ENCODE measurements around the gene PRKACA.

DNA sequence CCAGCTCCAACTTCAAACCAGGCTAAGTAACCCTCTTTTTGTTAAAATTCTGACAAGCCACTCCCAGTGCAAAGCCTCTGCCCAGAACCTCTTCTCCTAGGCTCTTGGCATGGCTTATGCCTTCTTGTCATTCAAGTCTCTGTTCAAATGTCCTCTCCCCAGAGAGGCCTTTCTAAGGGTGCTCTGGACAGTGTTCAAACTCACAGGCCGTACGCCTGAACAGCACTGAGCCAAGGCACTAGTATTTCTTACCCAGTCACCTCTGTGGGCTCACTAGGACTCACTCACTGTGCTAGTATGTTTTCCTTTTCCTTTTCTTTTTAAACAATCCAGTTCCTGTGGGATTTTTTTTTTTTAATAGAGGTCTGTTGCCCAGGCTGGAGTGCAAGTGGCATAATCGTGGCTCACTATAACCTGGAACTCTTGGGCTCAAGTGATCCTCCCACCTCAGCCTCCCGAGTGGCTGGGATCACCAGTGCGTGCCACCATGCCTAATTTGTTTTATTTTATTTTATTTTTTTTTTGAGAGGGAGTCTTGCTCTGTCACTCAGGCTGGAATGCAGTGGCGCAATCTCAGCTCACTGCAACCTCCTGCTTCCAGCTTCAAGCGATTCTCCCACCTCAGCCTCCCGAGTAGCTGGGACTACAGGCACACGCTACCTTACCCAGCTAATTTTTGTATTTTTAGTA is 21.2 kb upstream of the PRKACA start:
- no peak for TF ChIP-seq ZNF837 (tag by site-specific recombination; IDR thresholded peaks at IDR 0.05)
- TF ChIP-seq, protein P1, sequence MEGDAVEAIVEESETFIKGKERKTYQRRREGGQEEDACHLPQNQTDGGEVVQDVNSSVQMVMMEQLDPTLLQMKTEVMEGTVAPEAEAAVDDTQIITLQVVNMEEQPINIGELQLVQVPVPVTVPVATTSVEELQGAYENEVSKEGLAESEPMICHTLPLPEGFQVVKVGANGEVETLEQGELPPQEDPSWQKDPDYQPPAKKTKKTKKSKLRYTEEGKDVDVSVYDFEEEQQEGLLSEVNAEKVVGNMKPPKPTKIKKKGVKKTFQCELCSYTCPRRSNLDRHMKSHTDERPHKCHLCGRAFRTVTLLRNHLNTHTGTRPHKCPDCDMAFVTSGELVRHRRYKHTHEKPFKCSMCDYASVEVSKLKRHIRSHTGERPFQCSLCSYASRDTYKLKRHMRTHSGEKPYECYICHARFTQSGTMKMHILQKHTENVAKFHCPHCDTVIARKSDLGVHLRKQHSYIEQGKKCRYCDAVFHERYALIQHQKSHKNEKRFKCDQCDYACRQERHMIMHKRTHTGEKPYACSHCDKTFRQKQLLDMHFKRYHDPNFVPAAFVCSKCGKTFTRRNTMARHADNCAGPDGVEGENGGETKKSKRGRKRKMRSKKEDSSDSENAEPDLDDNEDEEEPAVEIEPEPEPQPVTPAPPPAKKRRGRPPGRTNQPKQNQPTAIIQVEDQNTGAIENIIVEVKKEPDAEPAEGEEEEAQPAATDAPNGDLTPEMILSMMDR (tag by site-specific recombination; IDR thresholded peaks at IDR 0.05) = no peak

All from HEK293 (cell line).